Type B pancreatic cell (in vitro differentiated cells): Measurements from ENCODE around the gene RILPL1. TPM values are rescaled to one million over a fixed set of nuclear protein-coding genes. Genes with fewer than 3 reads are reported as not detected.
"Not testable (repeated sequence)": the region's sequence is repeated elsewhere in the genome, so short reads cannot be mapped to it uniquely, and the experiment has no call there.

ENCODE experiments used
- DNase-seq: peaks from one replicate; pipeline ENCODE4 v3.0.0; 2021; ENCODE audit warnings: mixed read lengths; ENCODE audit not compliant: unreplicated experiment; ENCODE audit errors: extremely low spot score
- H3K27ac Mint-ChIP-seq: 2 replicates; pipeline ENCODE4 v1.8.0; 2021; ENCODE audit warnings: mild to moderate bottlenecking, mixed read lengths
- H3K27me3 Mint-ChIP-seq: 2 replicates; pipeline ENCODE4 v1.8.0; 2021; ENCODE audit warnings: mixed read lengths
- H3K36me3 Mint-ChIP-seq: 2 replicates; pipeline ENCODE4 v1.8.0; 2021; ENCODE audit warnings: mixed read lengths
- H3K4me1 Mint-ChIP-seq: one replicate; pipeline ENCODE4 v1.8.0; 2021; ENCODE audit warnings: mixed read lengths; ENCODE audit not compliant: unreplicated experiment
- H3K4me3 Mint-ChIP-seq: 2 replicates; pipeline ENCODE4 v1.8.0; 2021; ENCODE audit warnings: mild to moderate bottlenecking, mixed read lengths
- H3K9me3 Mint-ChIP-seq: 2 replicates; pipeline ENCODE4 v1.8.0; 2021; ENCODE audit warnings: mixed read lengths
- total RNA-seq: library from RNA; stranded (reverse); gene quantifications from 2 replicates; pipeline ENCODE4 v1.2.1, GENCODE V29; 2021; ENCODE audit warnings: low replicate concordance
- TF ChIP-seq, protein P1 (sequence below): fragments of 200-600 bp; sonication (generic); conservative IDR thresholded peaks from 2 replicates; pipeline ENCODE4 v1.5.0; 2021; ENCODE audit warnings: antibody characterized with exemption, mild to moderate bottlenecking

The RILPL1 gene
- total RNA-seq, 1 donor from 2014 or later, result 18.9 TPM

DNA sequence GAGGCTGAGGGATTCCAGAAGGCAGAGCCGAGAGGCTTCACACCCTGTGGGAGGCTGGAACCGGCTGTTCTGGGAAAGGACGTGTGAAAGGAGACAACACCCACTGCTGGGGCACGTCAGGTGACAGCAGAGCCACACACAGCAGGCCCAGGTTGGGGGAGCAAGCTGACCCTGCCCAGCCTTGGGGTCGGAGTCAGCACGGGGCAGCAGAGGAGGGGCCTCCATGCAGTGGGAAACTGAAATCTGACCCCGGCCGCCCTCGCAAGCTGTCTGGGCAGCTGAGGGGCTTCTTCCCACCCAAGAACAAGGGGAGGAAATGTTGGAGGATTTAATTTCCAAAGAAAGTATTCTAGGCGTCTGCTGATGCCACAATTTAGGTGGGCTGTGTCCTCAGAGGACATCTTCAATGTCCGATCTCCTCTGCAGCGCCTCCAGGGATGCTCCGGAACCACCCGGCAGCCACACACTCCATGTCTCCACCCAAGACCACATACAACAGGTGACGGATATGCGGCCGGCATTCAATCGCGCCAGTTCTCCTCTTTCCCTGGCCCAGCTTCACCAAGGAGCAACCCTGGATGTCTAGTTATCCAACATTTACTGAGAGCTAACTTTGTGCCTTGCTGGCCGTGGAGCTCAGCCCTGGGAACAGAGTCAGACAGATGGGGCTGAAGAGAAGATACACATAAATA, 44.8 kb downstream of the RILPL1 start:
- Mint-ChIP-seq H3K27me3 (no peaks in the 10 kb centered on the region), H3K4me1 (peaks cover 10% of the 10 kb centered on the region), H3K9me3 (no peaks in the 10 kb centered on the region), H3K27ac (no peak overlapping the region), H3K36me3 (peaks cover 6% of the 10 kb centered on the region), H3K4me3 (peak overlapping the region; percentile 54)
- TF ChIP-seq, protein P1, sequence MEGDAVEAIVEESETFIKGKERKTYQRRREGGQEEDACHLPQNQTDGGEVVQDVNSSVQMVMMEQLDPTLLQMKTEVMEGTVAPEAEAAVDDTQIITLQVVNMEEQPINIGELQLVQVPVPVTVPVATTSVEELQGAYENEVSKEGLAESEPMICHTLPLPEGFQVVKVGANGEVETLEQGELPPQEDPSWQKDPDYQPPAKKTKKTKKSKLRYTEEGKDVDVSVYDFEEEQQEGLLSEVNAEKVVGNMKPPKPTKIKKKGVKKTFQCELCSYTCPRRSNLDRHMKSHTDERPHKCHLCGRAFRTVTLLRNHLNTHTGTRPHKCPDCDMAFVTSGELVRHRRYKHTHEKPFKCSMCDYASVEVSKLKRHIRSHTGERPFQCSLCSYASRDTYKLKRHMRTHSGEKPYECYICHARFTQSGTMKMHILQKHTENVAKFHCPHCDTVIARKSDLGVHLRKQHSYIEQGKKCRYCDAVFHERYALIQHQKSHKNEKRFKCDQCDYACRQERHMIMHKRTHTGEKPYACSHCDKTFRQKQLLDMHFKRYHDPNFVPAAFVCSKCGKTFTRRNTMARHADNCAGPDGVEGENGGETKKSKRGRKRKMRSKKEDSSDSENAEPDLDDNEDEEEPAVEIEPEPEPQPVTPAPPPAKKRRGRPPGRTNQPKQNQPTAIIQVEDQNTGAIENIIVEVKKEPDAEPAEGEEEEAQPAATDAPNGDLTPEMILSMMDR, result no peak
- no peak for DNase-seq

DNA sequence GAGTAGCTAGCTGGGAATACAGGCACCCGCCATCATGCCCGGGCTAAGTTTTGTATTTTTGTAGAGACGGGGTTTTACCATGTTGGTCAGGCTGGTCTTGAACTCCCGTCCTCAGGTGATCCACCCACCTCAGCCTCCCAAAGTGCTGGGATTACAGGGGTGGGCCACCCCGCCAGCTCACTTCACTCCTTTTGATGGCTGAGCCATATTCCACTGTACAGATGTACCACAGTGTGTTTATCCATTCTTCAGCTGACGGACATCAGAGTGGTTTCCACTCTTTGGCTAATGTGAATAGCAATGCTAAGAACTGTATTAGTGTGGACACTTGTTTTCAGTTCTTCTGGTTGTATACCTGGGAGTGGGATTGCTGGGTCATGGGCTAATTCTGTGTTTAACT, 46.1 kb downstream of the RILPL1 start:
- Mint-ChIP-seq H3K4me3 (no peak overlapping the region), H3K27ac (no peak overlapping the region), H3K36me3 (peaks cover 6% of the 10 kb centered on the region), H3K27me3 (no peaks in the 10 kb centered on the region), H3K4me1 (peaks cover 8% of the 10 kb centered on the region), H3K9me3 (no peaks in the 10 kb centered on the region)
- TF ChIP-seq, protein P1, result no peak
- DNase-seq, result no peak

DNA sequence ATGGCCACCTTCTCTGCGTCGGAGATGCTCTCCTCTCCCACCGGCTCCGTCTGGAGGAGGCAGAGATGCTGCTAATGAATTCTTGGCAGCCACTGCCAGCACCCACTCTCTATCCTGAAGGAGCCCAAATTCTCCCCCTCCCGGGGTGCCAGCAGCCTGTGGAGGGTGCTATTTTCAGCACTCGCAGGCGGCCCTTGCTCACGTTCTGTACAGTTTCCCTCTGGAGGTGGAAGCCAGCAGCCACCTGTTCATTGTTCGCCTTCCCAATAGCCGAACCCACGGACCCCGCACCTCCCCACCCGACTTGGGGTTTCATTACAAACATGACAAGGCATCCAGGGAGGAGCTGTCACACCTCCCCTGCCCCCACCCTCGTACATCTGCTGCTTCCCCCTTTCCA, 47.8 kb downstream of the RILPL1 start:
- Mint-ChIP-seq H3K27ac (no peak overlapping the region), H3K9me3 (no peaks in the 10 kb centered on the region), H3K27me3 (no peaks in the 10 kb centered on the region), H3K4me3 (no peak overlapping the region), H3K36me3 (peaks cover 9% of the 10 kb centered on the region), H3K4me1 (peaks cover 4% of the 10 kb centered on the region)
- no peak for DNase-seq
- TF ChIP-seq, protein P1, result no peak

DNA sequence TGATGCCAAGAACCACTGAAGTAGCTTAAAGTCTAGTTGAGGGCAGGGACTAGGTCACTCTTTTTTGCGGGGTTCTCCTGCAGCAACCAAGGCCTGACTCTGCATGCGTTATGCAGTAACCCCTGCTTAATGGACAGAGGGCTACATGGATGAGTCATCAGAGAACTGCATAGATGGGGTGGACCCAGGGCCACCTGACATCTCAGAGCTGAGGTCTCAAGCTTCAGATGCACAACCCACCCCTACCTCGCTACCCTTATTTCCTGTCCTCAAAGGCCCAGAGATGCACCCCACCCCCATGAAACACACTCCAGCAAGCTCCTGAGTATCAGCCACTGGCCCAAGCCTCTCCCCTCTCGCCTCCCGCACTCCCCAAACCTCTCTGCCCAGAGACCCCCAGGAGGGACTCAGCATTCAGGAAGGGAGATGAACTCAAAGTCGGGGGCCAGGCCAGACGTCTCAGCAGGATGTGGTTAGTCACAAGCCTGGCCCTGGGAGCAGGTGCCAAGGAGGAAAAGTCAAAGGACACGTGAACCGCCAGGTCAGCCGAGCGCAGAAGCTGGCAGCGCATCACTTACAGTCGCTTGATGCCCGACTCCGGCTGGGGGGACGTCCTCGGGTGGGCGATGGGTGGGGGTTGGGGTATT, 49.8 kb downstream of the RILPL1 start:
- no peak for DNase-seq
- Mint-ChIP-seq H3K27me3 (no peaks in the 10 kb centered on the region), H3K9me3 (no peaks in the 10 kb centered on the region), H3K4me3 (no peak overlapping the region), H3K36me3 (peaks cover 9% of the 10 kb centered on the region), H3K4me1 (peaks cover 4% of the 10 kb centered on the region), H3K27ac (no peak overlapping the region)
- TF ChIP-seq, protein P1, result no peak

DNA sequence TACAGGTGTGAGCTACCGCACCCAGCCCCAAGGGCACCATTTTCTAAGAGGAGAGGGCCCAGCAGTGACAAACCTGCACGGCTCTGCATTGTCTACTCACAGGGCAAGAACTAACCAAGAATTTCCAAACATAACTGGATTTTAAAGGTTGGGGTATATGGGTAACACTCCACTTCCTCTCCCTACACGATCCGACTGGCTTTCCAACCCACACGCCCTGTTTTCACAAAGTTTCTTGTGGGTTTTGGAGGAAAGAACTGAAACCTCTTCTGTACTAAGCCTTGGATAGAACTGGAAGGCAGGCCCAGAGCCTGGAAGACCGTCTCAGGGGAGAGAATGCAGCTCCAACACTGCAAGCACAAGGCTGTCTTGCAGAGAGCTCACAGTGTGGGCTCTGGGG, 50.6 kb downstream of the RILPL1 start:
- H3K4me1 Mint-ChIP-seq, result no peaks in the 10 kb centered on the region
- H3K4me3 Mint-ChIP-seq, result no peak overlapping the region

DNA sequence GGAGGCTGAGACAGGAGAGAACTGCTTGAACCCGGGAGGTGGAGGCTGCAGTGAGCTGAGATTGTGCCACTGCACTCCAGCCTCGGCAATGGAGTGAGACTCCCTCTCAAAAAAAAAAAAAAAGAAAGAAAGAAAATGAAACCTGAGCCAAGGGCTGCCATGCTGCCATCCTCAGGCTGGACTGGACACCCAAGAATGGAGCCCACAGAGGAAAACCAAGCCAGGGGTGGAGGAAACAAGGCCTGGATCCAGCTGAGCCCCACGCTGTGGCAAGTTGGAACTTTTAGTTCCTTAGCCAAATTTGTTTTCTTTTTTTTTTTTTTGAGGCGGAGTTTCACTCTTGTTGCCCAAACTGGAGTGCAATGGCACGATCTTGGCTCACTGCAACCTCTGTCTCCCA, 52.3 kb downstream of the RILPL1 start:
- not testable (repeated sequence) for H3K4me1 Mint-ChIP-seq, H3K27ac Mint-ChIP-seq, H3K27me3 Mint-ChIP-seq, H3K9me3 Mint-ChIP-seq, DNase-seq, H3K36me3 Mint-ChIP-seq, H3K4me3 Mint-ChIP-seq

More for the DNA sequence above, 50.6 kb downstream of the RILPL1 start:
- H3K27me3 Mint-ChIP-seq, result no peaks in the 10 kb centered on the region
- no peak overlapping the region for H3K27ac Mint-ChIP-seq
- peaks cover 8% of the 10 kb centered on the region for H3K36me3 Mint-ChIP-seq
- no peak for DNase-seq
- no peaks in the 10 kb centered on the region for H3K9me3 Mint-ChIP-seq
- TF ChIP-seq, protein P1, result no peak
